Common myeloid progenitor, CD34-positive (primary cell): ENCODE data around the gene BCORL1.
A peak's percentile ranks its signal among the peaks of the same experiment; 100 is the strongest.

Experiments
- CTCF ChIA-PET: fragments of 350-600 bp; sonication (Branson Sonifier 250); formaldehyde crosslinking; loops from one replicate; lab custom pipeline; 2021; ENCODE audit warnings: antibody characterized with exemption; lab: Charles Lee
- POLR2A ChIA-PET: fragments of 350-600 bp; sonication (Branson Sonifier 250); formaldehyde crosslinking; loops from one replicate; lab custom pipeline; 2021; ENCODE audit warnings: antibody characterized with exemption; lab: Charles Lee
- DNase-seq, 3 donors: peaks; one replicate each; pipeline versions ENCODE4 v3.0.0 to v3.0.0-alpha.2; 2013
- H3K27ac ChIP-seq, 2 experiments: 1 replicate in 1 of 2; 2 replicates in 1 of 2; pipeline ENCODE4 v1.7.0; 2013; ENCODE audit warnings: inconsistent platforms in 2 of 2, low read length in 2 of 2, mild to moderate bottlenecking in 2 of 2, low read depth in 1 of 2, moderate library complexity in 1 of 2; ENCODE audit not compliant: severe bottlenecking in 2 of 2, insufficient read depth in 1 of 2, poor library complexity in 1 of 2
- H3K27me3 ChIP-seq, 5 experiments: replicated peaks in 2 of 5; 1 replicate in 3 of 5; 2 replicates in 2 of 5; pipeline versions ENCODE4 v1.6.1 to v1.7.0; 2013; ENCODE audit warnings: low read length in 4 of 5, mild to moderate bottlenecking in 2 of 5, moderate library complexity in 2 of 5, inconsistent platforms in 1 of 5; ENCODE audit not compliant: insufficient read depth in 5 of 5, control insufficient read depth in 4 of 5
- H3K36me3 ChIP-seq, 4 experiments: 1 replicate in 2 of 4; 2 replicates in 2 of 4; pipeline versions ENCODE4 v1.6.1 to v1.7.0; 2013; ENCODE audit warnings: low read length in 3 of 4, control low read depth in 1 of 4, mild to moderate bottlenecking in 1 of 4; ENCODE audit not compliant: control insufficient read depth in 4 of 4, insufficient read depth in 4 of 4
- H3K4me1 ChIP-seq, 4 experiments: 1 replicate in 3 of 4; 2 replicates in 1 of 4; pipeline versions ENCODE4 v1.6.1 to v1.7.1; 2013; ENCODE audit warnings: low read length in 3 of 4, mild to moderate bottlenecking in 3 of 4, control low read depth in 1 of 4, inconsistent platforms in 1 of 4, moderate library complexity in 1 of 4; ENCODE audit not compliant: control insufficient read depth in 4 of 4, insufficient read depth in 4 of 4; ENCODE audit errors: control extremely low read depth in 1 of 4
- H3K4me3 ChIP-seq, 7 experiments: 1 replicate in 4 of 7; 2 replicates in 3 of 7; pipeline versions ENCODE4 v1.5.1 to v1.7.0; 2013; ENCODE audit warnings: mild to moderate bottlenecking in 7 of 7, low read length in 6 of 7, moderate library complexity in 6 of 7, inconsistent platforms in 2 of 7, low read depth in 2 of 7, control low read depth in 1 of 7; ENCODE audit not compliant: insufficient read depth in 4 of 7, control insufficient read depth in 1 of 7; ENCODE audit errors: extremely low read depth in 1 of 7
- H3K9me3 ChIP-seq, 5 experiments: 1 replicate in 4 of 5; 2 replicates in 1 of 5; pipeline versions ENCODE4 v1.6.1 to v1.7.1; 2013; ENCODE audit warnings: low read length in 4 of 5, mild to moderate bottlenecking in 2 of 5, inconsistent platforms in 1 of 5, low read depth in 1 of 5, moderate library complexity in 1 of 5; ENCODE audit not compliant: control insufficient read depth in 4 of 5, insufficient read depth in 2 of 5; ENCODE audit errors: control extremely low read depth in 1 of 5
- WGBS: methylation state at CpG from one replicate; pipeline ENCODE4 v1.1.5; 2013; ENCODE audit not compliant: insufficient coverage; 5-methylcytosine and 5-hydroxymethylcytosine counted together

The BCORL1 gene

GRCh38 chrX:130058652-130059051 is 76.2 kb downstream of the BCORL1 start:
- ChIA-PET POLR2A (no interaction called here), CTCF (interaction anchor here (0.6 to 1.7 kb wide), 2 partner anchors 133 to 153 kb away, joined by 3 to 8 read pairs; partner anchors contain the start of gene UTP14A)
- H3K4me1 ChIP-seq, result peaks cover 0 to 10% (median 7%) of the 10 kb centered on the region in 4 experiments
- H3K4me3 ChIP-seq, result no peak overlapping the region
- 86% methylated on average over 7 of the region's 7 CpGs for WGBS
- peaks cover 0 to 2% (median 0%) of the 10 kb centered on the region in 5 experiments for H3K27me3 ChIP-seq
- peaks cover 2 to 18% (median 7%) of the 10 kb centered on the region in 4 experiments for H3K36me3 ChIP-seq
- H3K9me3 ChIP-seq, result no peaks in the 10 kb centered on the region
- H3K27ac ChIP-seq, result no peak overlapping the region
- no peak for DNase-seq

- DNase-seq, result peak; percentile 54 to 78 (median 77)
- Histone ChIP-seq H3K4me1 (peaks cover 0 to 10% (median 7%) of the 10 kb centered on the region in 4 experiments), H3K27me3 (peaks cover 0 to 2% (median 0%) of the 10 kb centered on the region in 5 experiments), H3K9me3 (no peaks in the 10 kb centered on the region), H3K27ac (no peak overlapping the region), H3K36me3 (peaks cover 0 to 14% (median 12%) of the 10 kb centered on the region in 4 experiments), H3K4me3 (peak overlapping the region; percentile 3 to 68 (median 54))
- WGBS, result 41% methylated on average over 86 of the region's 87 CpGs
- ChIA-PET POLR2A (interaction anchor here (0.6 kb wide), 1 partner anchor 203 kb away, joined by 3 read pairs; no protein-coding TSS in a partner anchor), CTCF (interaction anchor here (0.7 to 2.1 kb wide), 13 partner anchors 9 to 456 kb away, joined by 3 to 13 read pairs (median 4); no protein-coding TSS in a partner anchor)
Observed at GRCh38 chrX:130060122-130061069, 78.0 kb downstream of the BCORL1 start.

GRCh38 chrX:130066975-130067615 is 84.7 kb downstream of the BCORL1 start:
- Histone ChIP-seq H3K4me1 (peaks cover 0 to 3% (median under 1%) of the 10 kb centered on the region in 4 experiments), H3K4me3 (no peak overlapping the region), H3K27ac (no peak overlapping the region), H3K9me3 (peaks cover 0 to 1% (median 0%) of the 10 kb centered on the region in 5 experiments), H3K36me3 (peaks cover 0 to 58% (median 32%) of the 10 kb centered on the region in 4 experiments), H3K27me3 (peaks cover 0 to 2% (median 0%) of the 10 kb centered on the region in 5 experiments)
- DNase-seq, result no peak
- CTCF ChIA-PET, result interaction anchor here (1.1 kb wide), 1 partner anchor 86 kb away, joined by 3 read pairs; no protein-coding TSS in a partner anchor
- POLR2A ChIA-PET, result no interaction called here
- WGBS, result 90% methylated on average over 14 of the region's 15 CpGs

- no peak overlapping the region for H3K4me3 ChIP-seq
- no peak for DNase-seq
- peaks cover 0 to 52% (median 25%) of the 10 kb centered on the region in 4 experiments for H3K36me3 ChIP-seq
- peaks cover 0 to 9% (median 4%) of the 10 kb centered on the region in 4 experiments for H3K4me1 ChIP-seq
- ChIA-PET CTCF (interaction anchor here (0.9 to 1.8 kb wide), 6 partner anchors 10 to 151 kb away, joined by 3 to 7 read pairs (median 3); no protein-coding TSS in a partner anchor), POLR2A (interaction anchor here (1.3 kb wide), 1 partner anchor 10 kb away, joined by 4 read pairs; no protein-coding TSS in a partner anchor)
- 74% methylated on average over 14 of the region's 18 CpGs for WGBS
- no peaks in the 10 kb centered on the region for H3K27me3 ChIP-seq
- H3K27ac ChIP-seq, result no peak overlapping the region
- H3K9me3 ChIP-seq, result peaks cover 0 to 3% (median 0%) of the 10 kb centered on the region in 5 experiments
Observed at GRCh38 chrX:130071611-130072344, 89.3 kb downstream of the BCORL1 start.

GRCh38 chrX:130072345-130072740 is 89.9 kb downstream of the BCORL1 start:
- peak; percentile 36 to 91 (median 86) for DNase-seq
- POLR2A ChIA-PET, result interaction anchor here (0.6 to 1.3 kb wide), 2 partner anchors 10 to 144 kb away, joined by 3 to 4 read pairs; no protein-coding TSS in a partner anchor
- CTCF ChIA-PET, result interaction anchor here (0.9 to 1.8 kb wide), 5 partner anchors 9 to 151 kb away, joined by 3 to 7 read pairs (median 3); no protein-coding TSS in a partner anchor
- 38% methylated on average over 7 of the region's 10 CpGs for WGBS
- H3K36me3 ChIP-seq, result peaks cover 0 to 46% (median 23%) of the 10 kb centered on the region in 4 experiments
- H3K27ac ChIP-seq, result no peak overlapping the region
- H3K9me3 ChIP-seq, result peaks cover 0 to 3% (median 0%) of the 10 kb centered on the region in 5 experiments
- H3K4me3 ChIP-seq, result no peak overlapping the region
- H3K4me1 ChIP-seq, result peaks cover 0 to 9% (median 4%) of the 10 kb centered on the region in 4 experiments
- no peaks in the 10 kb centered on the region for H3K27me3 ChIP-seq

- H3K36me3 ChIP-seq, result peaks cover 0 to 29% (median 15%) of the 10 kb centered on the region in 4 experiments
- 59% methylated on average over 2 of the region's 4 CpGs for WGBS
Observed at GRCh38 chrX:130075777-130076176, 93.3 kb downstream of the BCORL1 start.

More at GRCh38 chrX:130075777-130076176, 93.3 kb downstream of the BCORL1 start:
- peaks cover 0 to 18% (median 9%) of the 10 kb centered on the region in 4 experiments for H3K4me1 ChIP-seq
- CTCF ChIA-PET, result interaction anchor here (0.7 to 1.4 kb wide), 5 partner anchors 15 to 122 kb away, joined by 3 to 4 read pairs (median 3); no protein-coding TSS in a partner anchor
- H3K27me3 ChIP-seq, result no peaks in the 10 kb centered on the region
- H3K9me3 ChIP-seq, result peaks cover 0 to 3% (median 0%) of the 10 kb centered on the region in 5 experiments
- POLR2A ChIA-PET, result no interaction called here
- peak in 1 of 3 donors; percentile 42 for DNase-seq
- no peak overlapping the region for H3K4me3 ChIP-seq
- no peak overlapping the region for H3K27ac ChIP-seq
